Vagina (tissue), 2 donors: Measurements from ENCODE around the gene ETAA1.

Experiments used
- CTCF ChIP-seq, 3 experiments: fragments of 450-650 bp in 2 of 3; fragments of 200-600 bp in 1 of 3; sonication (generic) in 1 of 3; IDR thresholded peaks; one replicate each; pipeline ENCODE4 v1.5.1; 2017 to 2019; ENCODE audit warnings: antibody characterized with exemption in 3 of 3, mild to moderate bottlenecking in 2 of 3, moderate library complexity in 2 of 3
- POLR2A ChIP-seq, 2 donors: fragments of 450-650 bp; IDR thresholded peaks; one replicate each; pipeline ENCODE4 v1.6.1; 2017; ENCODE audit warnings: antibody characterized with exemption in 2 of 2, mild to moderate bottlenecking in 2 of 2, moderate library complexity in 2 of 2
- POLR2AphosphoS5 ChIP-seq, 2 donors: sonication (generic); formaldehyde crosslinking; IDR thresholded peaks; one replicate each; pipeline ENCODE4 v1.9.0; 2017; ENCODE audit warnings: antibody characterized with exemption in 2 of 2, mild to moderate bottlenecking in 2 of 2, low read depth in 1 of 2; ENCODE audit not compliant: insufficient read depth in 1 of 2

GRCh38 chr2:67408346-67408745 lies 11.2 kb downstream of the ETAA1 start:
- TF ChIP-seq POLR2A (IDR thresholded peaks at IDR 0.05) (no peak), CTCF (IDR thresholded peaks at IDR 0.05) (no peak), POLR2AphosphoS5 (IDR thresholded peaks at IDR 0.05; ENCODE audit: insufficient read depth in 1 of 2, low read depth in 1 of 2) (no peak)
